ENCODE data around the gene ZNF485.
"Not testable (repeated sequence)": the region's sequence is repeated elsewhere in the genome, so short reads cannot be mapped to it uniquely, and the experiment has no call there.

ZNF485 gene

GRCh38 chr10:43607199-43607573 lies 948 bp downstream of the ZNF485 start:
- no peak for DNase-seq

- DNase-seq: no peak
These were observed 4.4 kb downstream of the ZNF485 start for GRCh38 chr10:43610636-43611035.

- no peak for DNase-seq
These were observed 10.6 kb downstream of the ZNF485 start for GRCh38 chr10:43616697-43617370.

- no peak for DNase-seq
These were observed 13.1 kb downstream of the ZNF485 start for GRCh38 chr10:43619368-43619767.

DNA sequence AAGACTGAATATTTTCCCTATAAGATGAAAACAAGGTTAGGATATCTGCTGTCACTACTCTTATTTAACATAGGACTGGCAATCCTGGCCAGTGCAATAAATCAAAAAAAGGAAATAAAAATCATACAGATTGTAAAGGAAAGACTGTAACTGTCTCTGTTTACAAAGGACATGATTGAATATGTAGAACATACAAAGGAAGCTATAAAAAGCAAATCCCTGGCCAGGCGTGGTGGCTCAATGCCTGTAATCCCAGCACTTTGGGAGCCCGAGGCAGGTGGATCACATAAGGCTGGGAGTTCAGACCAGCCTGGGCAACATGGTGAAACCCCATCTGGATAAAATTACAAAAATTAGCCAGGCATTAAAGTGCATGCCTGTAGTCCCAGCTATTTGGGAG lies 15.8 kb downstream of the ZNF485 start:
- no peak for DNase-seq

DNA sequence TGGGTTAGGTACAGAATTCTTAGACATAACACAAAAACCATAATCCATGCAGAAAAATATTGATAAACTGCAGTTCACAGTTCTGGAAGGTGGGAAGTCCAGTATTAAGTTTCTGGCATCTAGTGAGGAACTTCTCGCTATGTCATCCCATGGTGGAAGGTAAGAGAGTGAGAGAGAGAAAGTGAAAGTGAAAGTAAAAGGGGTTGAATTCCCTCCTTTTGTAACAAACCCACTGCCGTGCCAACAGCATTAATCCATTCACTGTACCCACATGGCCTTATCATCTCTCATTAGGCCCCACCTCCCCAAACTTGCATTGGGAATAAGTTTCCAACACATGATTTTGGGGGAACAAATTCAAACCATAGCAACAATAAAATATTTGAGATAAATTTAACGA lies 17.1 kb downstream of the ZNF485 start:
- no peak for DNase-seq

GRCh38 chr10:43627942-43628341 lies 21.7 kb downstream of the ZNF485 start:
- no peak for DNase-seq

DNA sequence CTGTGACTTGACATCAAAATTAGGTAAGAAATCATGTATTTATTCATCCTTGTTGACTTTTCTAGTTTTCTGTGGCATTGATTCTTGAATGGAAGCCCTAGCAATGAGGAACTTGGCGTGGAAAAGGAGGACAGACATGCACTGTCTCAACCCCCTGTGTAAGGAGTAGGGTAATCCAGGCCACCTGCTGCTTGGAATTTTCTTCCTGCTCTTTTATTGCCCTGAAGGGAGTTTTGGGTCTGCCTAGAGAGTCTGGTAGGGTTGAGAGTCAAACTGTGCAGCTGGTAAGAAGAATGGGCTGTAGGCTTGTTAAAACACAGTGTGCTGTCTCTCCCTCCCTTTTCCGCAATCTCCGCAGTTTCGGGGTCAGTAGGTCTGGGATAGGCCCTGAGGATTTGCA lies 22.7 kb downstream of the ZNF485 start:
- no peak for DNase-seq

GRCh38 chr10:43635816-43636215 lies 29.6 kb downstream of the ZNF485 start:
- not testable (repeated sequence) for DNase-seq

GRCh38 chr10:43640603-43641002 lies 34.4 kb downstream of the ZNF485 start:
- no peak for DNase-seq

DNA sequence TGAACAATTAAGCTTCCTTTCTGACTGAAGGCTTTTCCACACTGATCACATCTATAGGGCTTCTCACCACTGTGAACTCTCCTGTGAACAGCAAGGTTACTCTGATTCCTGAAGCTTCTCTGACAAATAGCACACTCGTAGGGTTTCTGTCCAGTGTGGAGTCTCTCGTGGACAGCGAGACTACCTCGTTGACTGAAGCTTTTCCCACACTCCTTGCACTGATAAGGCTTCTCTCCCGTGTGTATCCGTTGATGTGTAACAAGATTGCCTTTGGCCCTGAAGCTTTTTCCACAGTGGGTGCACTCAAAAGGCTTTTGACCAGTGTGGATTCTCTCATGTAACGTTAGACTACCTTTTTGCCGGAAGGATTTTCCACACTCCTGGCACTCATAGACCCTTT lies 38.0 kb downstream of the ZNF485 start:
- DNase-seq: no peak

DNA sequence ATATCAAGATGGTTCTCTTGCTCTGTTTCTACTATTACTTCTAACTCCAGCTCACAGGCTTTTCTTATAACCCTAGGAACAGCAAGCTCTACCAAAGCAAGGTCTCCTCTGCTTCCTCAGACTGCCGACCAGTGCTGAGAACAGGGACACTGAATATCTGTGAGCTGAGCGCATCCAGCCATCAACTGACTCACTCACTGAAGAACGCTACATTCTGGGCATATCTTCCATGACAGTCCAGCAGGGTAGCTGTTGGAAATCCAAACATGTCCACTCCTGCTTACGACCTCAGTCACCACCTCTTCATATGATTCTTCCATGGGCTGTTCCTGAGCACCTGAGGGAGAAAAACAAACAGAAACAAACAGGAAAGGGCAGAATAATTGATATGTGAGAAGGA lies 39.6 kb downstream of the ZNF485 start:
- no peak for DNase-seq

DNA sequence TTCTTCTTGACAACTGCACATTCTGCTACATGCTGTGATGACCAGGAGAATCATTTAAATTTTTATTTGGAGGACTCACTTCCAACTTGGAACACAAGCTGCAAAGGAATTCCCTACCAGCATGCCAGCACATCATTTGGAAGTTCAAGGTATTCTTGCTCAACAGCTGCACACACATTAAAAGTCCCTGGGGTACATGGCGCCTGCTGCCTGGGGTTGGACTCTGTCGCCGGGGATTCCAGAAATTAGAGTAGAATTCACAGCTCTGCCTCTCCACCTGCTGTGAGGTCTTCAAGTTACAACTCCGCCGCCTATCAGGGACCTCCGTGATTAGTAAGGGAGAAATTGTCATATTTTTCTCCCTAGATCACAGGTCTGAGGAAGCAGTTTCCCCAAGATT lies 41.3 kb downstream of the ZNF485 start:
- DNase-seq: no peak

- DNase-seq: no peak
These were observed 41.8 kb downstream of the ZNF485 start for GRCh38 chr10:43648095-43648397.

DNA sequence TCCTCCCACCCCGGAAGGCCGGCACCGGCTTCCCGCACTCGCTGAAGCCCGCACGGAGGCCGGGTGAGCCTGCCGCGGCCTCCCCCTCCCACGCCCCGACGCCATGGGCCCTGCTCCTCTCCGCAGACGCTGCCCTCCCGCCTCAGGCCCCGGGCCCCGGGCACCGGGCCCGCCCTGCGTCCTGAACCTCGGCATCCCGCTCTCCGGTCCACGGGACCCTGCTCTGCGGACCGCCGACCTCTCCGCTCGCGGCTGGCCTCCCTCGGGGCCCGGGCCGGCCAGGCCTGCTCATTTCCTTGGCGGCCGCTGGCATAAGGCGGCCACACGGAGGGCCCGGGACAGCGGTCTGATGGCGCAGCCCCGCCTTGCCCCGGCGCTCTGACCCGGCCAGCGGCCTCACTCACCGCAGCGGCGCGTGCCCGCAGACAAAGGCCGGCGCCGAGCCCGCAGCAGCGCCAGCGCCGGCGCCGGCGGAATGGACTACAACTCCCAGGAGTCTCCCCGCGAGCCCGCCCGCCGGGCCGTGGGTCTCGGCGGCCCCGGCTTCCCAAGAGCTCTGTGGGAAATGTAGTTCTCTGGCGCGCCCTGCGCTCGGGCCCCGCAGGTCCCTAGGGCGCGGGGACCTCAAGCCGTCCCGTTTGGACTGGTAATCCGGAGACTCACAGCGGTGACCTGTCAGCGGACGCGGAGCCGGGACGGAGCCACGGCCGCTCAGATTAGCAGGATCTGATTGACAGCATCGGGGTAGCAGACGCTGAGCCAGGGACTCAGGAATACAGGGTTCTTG lies 42.4 kb downstream of the ZNF485 start, which contains the start of gene ZNF32:
TSS of gene ZNF32 (minus strand) at position 484 of the 787 bp plus-strand sequence. CDS start 2,748 bp downstream, outside the sequence.
- DNase-seq: peak; percentile 91

GRCh38 chr10:43649185-43649523 lies 42.9 kb downstream of the ZNF485 start:
- DNase-seq: no peak

- DNase-seq: no peak
These were observed 47.5 kb downstream of the ZNF485 start for GRCh38 chr10:43653746-43654145.

- DNase-seq: no peak
These were observed 49.1 kb downstream of the ZNF485 start for GRCh38 chr10:43655311-43655710.

- DNase-seq: no peak
These were observed 52.0 kb downstream of the ZNF485 start for GRCh38 chr10:43658227-43658626.

DNA sequence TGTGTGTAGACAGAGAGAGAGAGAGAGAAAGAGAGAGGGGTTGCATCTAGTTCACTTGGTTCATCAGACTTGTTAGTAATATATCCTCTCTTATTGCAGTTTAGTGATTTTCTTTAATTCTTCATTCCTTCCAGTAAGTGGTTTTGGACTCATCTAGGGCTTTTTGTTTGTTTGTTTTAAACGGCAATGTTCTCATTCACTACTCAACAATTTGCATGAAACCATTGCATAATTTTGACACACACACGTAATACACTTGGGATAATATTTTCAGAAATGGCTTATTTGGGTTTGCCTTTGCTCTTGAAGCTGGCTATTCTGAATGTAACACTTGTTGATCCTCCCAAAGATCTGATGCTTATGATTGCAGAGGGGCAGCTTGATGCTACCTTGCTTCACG lies 58.8 kb downstream of the ZNF485 start:
- DNase-seq: no peak

GRCh38 chr10:43666552-43666951 lies 60.3 kb downstream of the ZNF485 start:
- no peak for DNase-seq

DNA sequence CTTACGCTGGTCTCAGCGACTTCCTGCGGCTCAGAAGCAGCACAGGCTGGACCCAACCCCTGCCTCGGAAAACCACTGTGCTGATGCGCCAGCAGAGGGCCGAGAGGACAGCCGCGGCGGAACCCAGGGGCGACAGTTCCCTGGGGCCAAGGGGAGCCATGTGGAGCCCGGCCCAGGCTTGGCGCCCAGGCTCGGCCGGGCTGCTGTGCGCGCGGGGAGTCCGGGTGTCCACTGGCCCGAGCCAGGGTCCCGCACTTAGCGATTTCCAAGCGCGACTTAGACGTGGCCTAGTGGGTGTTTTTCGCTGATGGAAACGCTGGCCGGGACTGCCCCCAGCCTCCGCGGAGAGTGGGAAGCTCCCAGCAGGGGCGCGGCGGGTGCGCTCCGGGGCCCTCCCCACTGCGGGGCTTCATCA lies 61.1 kb downstream of the ZNF485 start:
- no peak for DNase-seq
